HG02642 (cell line): ENCODE results near the gene LRR1.
"Not testable (repeated sequence)": the region's sequence is repeated elsewhere in the genome, so short reads cannot be mapped to it uniquely, and the experiment has no call there.

Experiments used
- ATAC-seq: cut with Tn5 transposase; IDR thresholded peaks from one replicate; pipeline ENCODE4 v1.9.1; 2021; ENCODE audit warnings: mild to moderate bottlenecking; ENCODE audit not compliant: unreplicated experiment, poor library complexity

LRR1 gene

DNA sequence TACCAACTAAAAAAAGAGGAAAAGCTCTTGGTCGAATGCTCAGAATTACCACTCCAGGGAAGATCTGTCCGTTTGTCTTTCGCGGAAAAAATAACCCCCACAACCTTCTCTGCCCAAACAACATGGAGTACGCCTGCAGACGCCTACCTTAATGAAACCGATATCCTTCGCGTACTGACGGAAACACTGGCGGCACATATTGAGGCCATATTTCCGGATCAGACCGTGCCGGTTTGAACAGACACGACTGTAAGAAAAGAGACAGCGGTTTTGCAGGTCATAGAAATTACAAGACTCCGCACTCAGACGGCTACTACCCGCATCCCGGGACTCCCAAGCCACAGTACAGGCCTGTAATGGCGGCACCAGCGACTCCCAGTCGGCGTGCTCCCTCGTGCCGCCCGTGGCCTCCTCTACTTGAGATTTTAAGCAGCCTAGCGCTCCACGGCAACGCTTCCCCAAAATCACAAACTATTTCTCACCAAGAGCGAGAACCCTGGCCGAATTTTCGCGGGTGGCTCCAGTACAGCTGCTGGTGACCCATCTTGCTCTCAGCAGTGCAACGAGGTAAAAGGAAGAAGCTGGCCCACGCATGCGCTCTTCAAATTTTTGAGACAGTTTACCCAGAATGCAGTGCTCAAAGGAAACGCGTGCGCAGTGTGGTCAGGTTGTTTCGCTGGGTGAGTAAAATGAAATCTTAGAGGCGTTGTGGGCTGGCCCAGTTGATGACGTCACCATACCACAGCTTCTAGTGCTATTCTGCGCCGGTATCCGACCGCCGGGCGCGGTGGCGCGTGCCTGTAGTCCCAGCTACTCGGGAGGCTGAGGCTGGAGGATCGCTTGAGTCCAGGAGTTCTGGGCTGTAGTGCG, 12.7 kb upstream of the LRR1 start, which contains the start of gene RPS29:
TSS of gene RPS29 (minus strand) at position 578 of the 870 bp plus-strand sequence. CDS start at position 544, 34 bp downstream.
- peak; percentile 90 for ATAC-seq

DNA sequence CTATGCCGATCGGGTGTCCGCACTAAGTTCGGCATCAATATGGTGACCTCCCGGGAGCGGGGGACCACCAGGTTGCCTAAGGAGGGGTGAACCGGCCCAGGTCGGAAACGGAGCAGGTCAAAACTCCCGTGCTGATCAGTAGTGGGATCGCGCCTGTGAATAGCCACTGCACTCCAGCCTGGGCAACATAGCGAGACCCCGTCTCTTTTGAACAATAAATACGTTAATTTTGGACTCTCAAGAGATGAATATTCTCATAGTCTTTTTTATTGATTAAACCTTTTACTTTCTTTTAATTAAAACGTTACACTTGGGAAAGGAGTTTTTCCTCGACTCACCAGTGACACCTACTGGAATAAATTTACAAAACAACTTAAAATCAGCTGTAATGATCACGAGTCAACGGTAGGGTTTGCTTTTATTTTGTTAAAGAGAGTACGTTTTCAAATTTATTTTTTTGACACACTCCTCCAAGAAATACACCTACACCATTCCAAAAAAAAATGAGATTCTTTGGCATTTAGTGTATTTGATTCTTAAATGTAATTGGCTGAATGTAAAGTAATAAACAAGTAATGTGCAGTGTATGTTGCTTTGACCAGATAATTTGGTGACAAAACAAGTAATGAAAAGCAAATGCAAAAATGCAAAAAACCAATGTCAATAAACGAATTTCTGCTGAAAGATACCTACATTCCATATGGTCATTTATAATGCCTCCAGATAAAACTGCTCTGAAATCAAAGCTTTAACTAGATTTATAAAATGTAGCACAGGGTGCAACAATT, 11.9 kb upstream of the LRR1 start:
- ATAC-seq: peak; percentile 35

DNA sequence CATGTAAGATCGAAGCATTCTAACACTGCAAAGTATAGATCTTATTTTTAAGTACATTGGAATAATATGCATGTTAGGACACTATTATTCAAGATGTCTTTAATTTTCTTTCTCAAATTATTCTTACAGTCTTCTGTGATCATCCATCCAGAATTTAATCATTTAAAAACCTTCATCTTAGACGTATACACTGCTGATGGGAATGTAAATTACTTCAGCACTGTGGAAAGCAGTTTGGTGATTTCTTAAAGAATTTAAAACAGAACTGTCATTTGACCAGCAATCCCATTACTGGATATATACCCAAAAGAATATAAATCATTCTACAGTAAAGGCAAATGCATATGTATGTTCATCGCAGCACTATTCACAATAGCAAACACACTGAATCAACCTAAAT, 9.4 kb upstream of the LRR1 start:
- no peak for ATAC-seq

DNA sequence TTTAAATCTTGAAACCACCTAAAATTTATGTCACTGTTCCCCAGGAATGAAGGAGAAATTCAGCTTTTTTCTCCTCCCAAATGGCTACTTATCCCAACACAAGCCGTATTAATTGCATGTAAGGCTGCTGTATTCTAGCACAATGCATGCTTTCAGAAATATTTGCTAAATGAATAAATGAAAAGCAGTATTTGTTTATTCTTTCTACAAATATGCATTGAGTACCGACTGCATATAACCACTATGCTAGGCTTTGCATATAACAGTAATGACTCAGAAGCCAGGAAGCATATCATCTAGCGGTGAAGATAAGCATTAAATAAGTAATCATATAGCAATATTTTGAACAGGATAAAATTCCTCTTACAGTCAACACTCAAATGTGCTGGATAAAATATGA, 5.7 kb upstream of the LRR1 start:
- ATAC-seq: no peak

DNA sequence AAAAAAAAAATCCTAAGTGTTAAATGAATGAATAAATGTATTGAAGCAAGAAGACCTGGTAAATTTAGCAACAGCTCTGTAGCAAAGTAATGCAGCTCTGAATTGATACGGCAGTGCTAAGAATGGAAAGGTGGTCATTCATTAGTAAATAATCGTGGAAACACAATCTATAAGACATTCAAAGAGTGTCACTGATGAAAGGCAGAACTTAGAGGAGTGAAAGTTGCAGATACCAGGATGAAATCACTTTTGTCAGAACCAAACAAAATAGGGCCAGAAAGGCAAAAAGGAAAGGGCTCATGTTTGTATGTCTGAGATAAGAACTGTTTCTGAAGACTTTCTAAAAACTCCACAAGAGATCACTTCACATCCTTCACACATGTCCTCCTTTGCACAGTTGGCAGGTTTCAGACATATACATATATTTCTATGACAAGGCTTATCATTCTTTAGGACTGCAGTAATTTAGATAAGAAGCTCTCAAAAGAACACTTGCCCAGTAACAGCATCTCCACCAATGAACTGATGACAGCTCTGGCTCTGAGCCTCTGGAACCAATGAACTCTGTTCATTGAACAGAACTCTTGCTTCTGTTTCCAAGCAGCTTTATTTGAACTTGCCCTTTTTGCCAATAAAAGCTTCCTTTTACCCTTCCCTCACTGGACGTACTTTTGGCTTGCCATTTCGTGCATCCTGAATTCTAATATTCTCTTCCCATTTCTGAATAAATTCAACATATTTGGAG, 4.2 kb upstream of the LRR1 start:
- ATAC-seq: no peak

DNA sequence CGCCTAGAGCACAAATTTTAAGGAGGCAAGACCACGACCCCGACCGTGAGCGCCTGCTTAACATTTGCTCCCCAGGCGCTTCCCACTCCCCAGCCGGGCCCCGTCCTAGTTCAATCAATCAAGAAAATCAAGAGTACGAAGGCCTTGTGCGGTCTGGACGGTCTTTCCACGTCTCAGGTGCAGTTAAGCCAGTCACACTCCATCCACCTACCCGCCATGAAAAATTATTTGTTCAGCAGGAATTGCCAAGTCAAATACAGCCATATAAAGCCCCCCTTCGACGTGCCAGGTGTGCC, 603 bp upstream of the LRR1 start:
- peak; percentile 0 for ATAC-seq

DNA sequence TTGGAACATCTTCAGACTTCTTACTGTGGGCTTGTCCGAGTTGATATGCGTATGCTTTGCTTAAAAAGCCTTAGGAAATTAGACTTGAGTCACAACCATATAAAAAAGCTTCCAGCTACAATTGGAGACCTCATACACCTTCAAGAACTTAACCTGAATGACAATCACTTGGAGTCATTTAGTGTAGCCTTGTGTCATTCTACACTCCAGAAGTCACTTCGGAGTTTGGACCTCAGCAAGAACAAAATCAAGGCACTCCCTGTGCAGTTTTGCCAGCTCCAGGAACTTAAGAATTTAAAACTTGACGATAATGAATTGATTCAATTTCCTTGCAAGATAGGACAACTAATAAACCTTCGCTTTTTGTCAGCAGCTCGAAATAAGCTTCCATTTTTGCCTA, 8.8 kb downstream of the LRR1 start:
- no peak for ATAC-seq

DNA sequence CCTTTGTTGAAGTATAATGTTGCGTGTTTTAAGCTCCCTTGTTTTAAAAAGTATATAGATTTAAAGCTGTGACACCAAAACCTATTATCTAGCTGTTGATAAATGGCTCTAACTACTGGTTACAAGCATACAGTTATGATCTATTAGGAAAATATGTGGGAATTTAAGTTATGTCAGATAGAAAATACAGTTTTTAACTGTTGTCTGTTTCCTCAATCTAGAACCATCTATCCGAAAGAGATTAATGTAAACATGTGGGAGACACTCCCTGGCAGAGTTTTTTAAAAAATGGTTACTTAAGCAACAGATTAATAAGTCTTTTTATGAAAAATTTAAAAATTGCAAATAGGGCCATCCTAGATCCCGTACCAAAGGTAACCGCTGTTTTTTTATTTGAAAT, 13.5 kb downstream of the LRR1 start:
- ATAC-seq: no peak

DNA sequence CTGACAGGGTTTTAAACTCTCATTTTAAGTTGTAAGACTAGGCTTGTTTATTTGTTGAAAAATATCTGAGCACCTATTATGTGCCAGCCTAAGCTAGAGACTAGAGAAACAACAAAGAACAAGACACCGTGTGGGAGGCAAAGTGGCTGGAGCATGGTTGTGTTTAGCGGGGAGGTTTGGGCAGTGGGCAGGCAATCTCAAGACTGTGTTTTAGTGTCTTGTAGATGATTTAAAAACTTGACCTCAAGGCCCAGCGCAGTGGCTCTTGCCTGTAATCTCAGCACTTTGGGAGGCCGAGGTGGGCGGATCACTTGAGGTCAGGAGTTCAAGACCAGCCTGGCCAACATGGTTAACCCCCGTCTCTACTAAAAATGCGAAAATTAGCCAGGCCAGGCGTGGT, 13.9 kb downstream of the LRR1 start:
- no peak for ATAC-seq

DNA sequence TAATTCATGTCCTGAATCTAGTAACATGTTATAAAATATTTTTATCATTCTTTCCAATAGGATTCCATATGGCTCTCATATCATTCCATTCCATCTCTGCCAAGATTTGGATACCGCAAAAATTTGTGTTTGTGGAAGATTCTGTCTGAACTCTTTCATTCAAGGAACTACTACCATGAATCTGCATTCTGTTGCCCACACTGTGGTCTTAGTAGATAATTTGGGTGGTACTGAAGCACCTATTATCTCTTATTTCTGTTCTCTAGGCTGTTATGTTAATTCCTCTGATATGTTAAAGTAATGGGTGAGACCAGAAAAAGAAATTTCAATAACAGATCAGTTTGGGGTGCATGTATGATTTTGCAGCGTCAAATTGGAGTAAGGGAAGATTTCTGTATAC, 15.5 kb downstream of the LRR1 start:
- no peak for ATAC-seq

DNA sequence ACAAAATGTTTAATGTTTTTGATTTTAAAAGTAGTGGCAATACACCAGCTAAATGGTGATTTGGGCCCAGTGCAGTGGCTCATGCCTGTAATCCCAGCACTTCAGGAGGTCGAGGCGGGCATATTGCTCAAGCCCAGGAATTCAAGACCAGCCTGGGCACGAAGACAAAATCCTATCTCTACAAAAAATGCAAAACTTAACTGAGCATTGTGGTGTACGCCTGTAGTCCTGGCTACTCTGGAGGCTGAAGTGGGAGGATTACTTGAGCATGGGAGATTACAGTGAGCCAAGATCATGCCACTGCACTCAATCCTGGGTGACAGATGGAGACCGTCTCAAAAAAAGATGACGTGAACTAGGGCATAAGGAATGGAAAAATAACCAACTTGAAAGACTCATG, 17.0 kb downstream of the LRR1 start:
- no peak for ATAC-seq

DNA sequence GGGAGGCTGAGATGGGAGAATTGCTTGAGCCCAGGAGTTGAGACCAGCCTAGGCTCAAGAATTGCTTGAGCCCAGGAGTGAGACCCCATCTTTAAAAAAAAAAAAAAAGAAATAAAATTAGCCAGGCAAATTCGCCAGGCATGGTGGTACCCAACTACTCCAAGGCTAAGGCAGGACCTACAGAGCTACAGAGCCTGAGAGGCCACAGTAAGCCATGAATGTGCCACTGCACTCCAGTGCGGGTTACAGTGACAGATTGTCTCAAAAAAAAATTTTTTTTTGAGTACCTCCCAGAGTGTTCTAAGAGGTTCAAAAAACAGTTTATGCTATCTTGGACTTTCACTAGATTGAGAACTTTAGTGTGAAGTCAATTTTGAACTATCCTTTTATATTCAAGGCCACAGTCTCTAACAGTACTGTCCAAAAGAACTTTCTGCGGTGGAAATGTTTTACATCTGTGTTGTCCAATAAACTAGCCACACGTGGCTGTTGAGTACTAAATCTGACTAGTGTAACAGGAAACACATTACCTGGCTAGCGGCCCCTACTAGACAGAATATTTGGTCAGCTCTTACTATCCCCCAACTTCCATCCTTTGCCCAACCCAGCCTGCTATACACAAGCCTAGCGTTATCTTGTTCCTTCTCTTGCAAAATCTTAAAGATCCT, 19.2 kb downstream of the LRR1 start:
- no peak for ATAC-seq

DNA sequence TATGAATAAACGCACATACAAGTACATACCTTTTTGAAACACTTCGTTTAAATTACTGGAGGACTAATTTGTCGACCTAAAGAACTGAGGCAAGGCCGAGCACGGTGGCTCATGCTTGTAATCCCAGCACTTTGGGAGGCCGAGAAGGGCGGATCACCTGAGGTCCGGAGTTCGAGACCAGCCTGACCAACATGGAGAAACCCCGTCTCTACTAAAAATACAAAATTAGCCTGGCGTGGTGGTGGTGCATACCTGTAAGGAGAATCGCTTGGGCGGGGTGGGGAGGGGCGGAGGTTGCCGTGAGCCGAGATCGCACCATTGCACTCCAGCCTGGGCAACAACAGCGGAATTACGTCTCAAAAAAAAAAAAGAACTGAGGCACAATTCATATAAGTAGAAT, 20.5 kb downstream of the LRR1 start:
- ATAC-seq: not testable (repeated sequence)

DNA sequence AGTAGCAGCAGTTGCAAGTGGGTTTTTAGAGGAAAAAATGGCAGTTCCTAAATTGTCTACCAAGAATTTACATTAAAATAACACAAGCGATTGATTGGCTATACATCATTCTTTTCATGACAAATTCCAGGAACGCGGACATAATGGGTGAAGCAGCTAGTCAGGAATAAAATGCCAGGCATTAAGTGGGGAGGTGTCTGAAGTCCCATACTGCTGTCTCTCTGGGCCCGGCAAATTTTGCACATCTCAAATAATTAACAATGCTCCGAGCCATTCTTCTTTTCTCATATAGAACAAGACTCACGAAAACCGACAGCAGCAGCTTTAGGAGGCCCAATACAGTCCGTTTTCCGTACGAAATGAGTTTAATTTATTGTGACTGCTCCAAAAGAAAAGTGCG, 21.0 kb downstream of the LRR1 start:
- ATAC-seq: no peak

DNA sequence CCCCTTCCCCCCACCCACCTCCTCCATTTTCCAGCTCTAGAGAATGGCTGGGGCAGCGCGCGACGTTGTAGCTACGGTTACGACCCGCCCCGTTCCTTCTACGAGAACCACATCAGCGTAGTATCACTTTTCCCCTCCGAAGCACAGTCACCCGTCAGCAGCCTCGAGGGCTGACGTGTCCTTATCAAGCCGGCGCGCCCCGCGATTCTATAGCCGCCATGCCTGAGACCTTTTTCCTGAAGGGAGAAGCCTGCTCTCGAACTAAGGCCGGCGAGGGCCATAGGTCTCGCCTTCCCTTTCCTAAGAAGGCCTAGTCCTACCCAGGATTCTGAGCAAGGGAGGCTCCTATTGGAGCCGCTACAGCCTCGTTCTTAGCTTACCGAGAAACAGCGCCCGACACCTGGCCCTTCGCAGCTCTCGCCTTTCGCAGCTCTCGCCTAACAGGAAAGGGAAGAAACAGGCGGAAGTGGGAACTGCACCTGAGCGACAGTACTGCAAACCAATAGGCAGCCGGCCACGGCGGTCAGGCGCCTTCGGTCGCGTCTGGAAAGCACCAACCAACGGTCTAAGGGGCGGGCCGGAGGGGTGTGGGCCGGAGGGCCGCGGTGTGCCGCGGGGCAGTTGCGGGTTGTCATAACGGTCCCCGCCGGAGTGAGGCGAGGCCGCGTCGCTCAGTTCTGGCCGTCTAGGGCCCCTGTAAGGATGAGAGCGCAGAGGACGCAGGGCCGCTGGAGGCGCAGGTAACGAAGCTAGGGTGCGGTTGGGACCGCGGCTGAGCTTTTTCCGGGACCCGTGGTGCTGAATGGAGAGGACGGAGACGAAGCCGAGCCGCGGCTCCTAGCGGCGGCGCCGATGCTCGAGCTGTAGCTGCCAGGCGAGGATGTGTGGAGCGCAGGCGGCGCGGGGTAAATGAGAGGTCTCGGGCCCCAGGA, 21.7 kb downstream of the LRR1 start, which contains the start of the genes MGAT2 and RPL36AL:
TSS of gene MGAT2 (plus strand) at position 618 of the 932 bp plus-strand sequence. CDS start 470 bp downstream, outside the sequence.
TSS of gene RPL36AL (minus strand) at position 445 of the 932 bp plus-strand sequence. CDS start 1,522 bp downstream, outside the sequence.
- ATAC-seq: peak; percentile 95

DNA sequence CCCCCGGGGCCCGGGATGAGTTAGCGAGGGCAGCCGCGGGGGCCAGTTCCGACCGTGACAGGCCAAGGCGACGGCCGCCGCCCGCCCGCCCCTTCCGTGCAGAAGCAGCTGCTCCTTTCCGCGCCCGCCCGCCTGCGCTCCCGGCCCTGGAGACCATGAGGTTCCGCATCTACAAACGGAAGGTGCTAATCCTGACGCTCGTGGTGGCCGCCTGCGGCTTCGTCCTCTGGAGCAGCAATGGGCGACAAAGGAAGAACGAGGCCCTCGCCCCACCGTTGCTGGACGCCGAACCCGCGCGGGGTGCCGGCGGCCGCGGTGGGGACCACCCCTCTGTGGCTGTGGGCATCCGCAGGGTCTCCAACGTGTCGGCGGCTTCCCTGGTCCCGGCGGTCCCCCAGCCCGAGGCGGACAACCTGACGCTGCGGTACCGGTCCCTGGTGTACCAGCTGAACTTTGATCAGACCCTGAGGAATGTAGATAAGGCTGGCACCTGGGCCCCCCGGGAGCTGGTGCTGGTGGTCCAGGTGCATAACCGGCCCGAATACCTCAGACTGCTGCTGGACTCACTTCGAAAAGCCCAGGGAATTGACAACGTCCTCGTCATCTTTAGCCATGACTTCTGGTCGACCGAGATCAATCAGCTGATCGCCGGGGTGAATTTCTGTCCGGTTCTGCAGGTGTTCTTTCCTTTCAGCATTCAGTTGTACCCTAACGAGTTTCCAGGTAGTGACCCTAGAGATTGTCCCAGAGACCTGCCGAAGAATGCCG, 22.6 kb downstream of the LRR1 start:
- peak; percentile 37 for ATAC-seq

DNA sequence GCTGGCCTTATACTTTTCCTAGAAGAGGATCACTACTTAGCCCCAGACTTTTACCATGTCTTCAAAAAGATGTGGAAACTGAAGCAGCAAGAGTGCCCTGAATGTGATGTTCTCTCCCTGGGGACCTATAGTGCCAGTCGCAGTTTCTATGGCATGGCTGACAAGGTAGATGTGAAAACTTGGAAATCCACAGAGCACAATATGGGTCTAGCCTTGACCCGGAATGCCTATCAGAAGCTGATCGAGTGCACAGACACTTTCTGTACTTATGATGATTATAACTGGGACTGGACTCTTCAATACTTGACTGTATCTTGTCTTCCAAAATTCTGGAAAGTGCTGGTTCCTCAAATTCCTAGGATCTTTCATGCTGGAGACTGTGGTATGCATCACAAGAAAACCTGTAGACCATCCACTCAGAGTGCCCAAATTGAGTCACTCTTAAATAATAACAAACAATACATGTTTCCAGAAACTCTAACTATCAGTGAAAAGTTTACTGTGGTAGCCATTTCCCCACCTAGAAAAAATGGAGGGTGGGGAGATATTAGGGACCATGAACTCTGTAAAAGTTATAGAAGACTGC, 23.4 kb downstream of the LRR1 start:
- ATAC-seq: no peak

DNA sequence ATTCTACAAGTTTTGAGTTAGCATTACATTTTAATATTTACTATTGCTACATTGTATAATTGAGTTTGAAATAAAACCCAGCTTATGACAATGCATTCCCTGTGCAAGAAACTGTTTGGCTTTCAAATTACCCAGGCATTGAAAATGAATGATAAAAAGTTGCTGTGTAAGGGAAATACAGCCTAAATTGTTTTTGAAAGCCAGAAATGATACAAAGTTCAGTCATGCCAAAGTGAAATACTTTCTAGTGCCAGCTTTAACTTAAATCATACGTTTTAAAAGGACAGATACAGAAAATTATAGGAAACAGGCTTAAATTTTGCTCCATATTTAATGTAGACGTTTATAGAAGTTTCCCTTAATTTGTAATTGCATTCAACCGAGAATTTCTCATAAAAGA, 24.6 kb downstream of the LRR1 start:
- ATAC-seq: no peak
